Measurements from ENCODE around the gene NRCAM.

NRCAM gene

GRCh38 chr7:108142180-108142579 lies 314.1 kb downstream of the NRCAM start:
- in situ Hi-C loops (cut with MboI; ENCODE audit: low sequenced_read_pairs): no loop called here

- in situ Hi-C loops (cut with MboI; ENCODE audit: low sequenced_read_pairs): no loop called here
Observed at GRCh38 chr7:108140671-108141070, 315.6 kb downstream of the NRCAM start.

GRCh38 chr7:108138911-108139310 lies 317.3 kb downstream of the NRCAM start:
- in situ Hi-C loops (cut with MboI; ENCODE audit: low sequenced_read_pairs): no loop called here

- in situ Hi-C loops (cut with MboI; ENCODE audit: low sequenced_read_pairs): no loop called here
Observed at GRCh38 chr7:108137993-108138392, 318.2 kb downstream of the NRCAM start.

GRCh38 chr7:108137040-108137439 lies 319.2 kb downstream of the NRCAM start:
- in situ Hi-C loops (cut with MboI; ENCODE audit: low sequenced_read_pairs): no loop called here

- in situ Hi-C loops (cut with MboI; ENCODE audit: low sequenced_read_pairs): no loop called here
Observed at GRCh38 chr7:108136191-108136688, 320.0 kb downstream of the NRCAM start.

DNA sequence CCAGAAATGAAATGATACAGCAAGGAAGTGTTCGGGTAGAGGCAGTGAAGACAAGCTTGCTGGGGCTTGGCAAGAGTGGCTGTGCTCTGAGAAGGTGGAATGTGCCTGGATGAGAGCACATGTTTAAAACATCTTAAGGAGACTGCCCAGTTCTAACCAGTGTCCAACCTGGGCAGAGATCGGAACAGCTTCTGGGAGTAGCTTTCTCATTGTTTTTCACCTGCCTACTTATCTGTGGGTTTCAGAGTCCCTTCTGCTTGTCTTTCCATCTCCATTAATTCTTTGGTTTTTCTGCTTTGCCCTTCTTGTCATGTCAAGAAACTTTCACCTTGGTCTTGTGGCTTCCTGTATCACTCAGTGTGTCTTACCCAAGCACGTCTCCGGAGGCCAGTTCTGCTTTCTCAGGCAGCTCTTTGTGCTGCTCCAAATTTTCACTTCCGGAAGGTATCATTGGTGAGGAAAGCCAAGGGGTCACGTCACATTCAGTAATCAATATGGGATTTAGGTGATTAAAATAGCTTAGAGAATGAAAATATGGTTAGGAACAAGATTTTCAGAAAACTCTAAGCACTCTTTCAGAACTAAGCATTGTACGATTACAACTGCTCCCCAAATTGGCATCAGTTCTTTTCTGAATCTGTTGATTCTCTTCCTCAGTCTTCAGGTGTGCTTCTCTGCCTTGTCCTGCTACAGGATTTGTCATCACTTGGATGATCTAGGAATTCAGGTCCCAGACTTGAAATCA lies 320.6 kb downstream of the NRCAM start:
- in situ Hi-C loops (cut with MboI; ENCODE audit: low sequenced_read_pairs): no loop called here

DNA sequence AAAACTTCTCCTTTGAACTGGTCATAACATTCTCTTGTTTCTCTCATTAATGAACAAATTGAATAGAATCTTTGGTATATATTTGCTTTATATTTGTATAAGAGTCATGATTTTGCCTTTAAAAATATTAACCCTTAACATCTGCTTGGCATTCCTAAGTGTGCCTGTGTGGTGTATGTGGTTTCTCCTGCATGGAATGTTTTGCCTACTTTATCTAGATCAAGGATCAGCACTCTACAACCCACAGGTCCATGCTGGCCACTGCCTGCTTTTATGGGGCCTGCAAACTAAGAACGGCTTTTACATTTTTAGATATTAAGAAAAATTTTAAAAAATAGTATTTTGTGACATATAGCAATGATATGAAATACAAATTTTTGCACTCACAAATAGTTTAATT lies 321.8 kb downstream of the NRCAM start:
- in situ Hi-C loops (cut with MboI; ENCODE audit: low sequenced_read_pairs): no loop called here

- in situ Hi-C loops (cut with MboI; ENCODE audit: low sequenced_read_pairs): no loop called here
Observed at GRCh38 chr7:108132551-108133265, 323.5 kb downstream of the NRCAM start.

DNA sequence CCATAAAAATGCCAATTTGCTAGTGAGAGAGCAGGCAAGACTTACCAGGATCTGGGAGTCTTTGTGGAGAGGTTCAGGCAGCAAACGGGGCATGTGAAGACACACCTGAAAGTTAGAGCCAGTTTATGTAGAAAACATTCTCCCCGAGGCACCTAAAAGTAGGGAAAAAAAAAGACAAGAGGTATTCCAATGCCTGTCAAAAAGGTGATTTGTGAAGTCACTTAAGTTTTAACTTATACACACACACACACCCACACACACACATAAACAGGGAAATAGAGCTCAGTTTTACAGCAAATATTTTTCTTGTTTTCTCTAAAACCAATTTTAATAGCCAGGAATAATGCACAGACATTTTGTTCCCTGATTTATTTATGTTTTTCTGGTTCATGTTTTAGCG lies 326.0 kb downstream of the NRCAM start, which contains the start of gene LAMB4:
Gene LAMB4, minus strand, starts transcription at position 101 of the 400 bp plus-strand sequence. CDS start 7,197 bp downstream, outside the sequence.
- in situ Hi-C loops (cut with MboI; ENCODE audit: low sequenced_read_pairs): no loop called here

- in situ Hi-C loops (cut with MboI; ENCODE audit: low sequenced_read_pairs): no loop called here
Observed at GRCh38 chr7:108129018-108129965, 326.9 kb downstream of the NRCAM start.

DNA sequence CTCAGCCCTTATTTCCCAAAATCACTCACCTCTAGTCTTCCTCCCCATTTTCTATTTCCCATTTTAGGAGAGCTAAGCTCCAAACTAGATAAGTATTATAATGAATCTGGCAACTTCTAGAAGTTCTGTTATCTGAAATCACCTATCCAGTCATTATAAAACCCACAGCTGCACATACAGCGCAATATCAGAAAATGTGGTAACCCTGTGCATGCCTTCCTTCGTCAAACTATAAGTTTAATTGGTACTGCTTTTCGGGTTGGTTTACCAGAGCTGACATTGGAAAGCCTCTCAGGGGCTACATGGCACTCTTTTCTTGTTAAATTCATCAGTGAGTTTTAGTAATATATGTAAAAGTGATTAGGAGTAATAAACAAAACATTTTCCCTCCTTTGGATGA lies 327.7 kb downstream of the NRCAM start:
- in situ Hi-C loops (cut with MboI; ENCODE audit: low sequenced_read_pairs): no loop called here

GRCh38 chr7:108127461-108127860 lies 328.8 kb downstream of the NRCAM start:
- in situ Hi-C loops (cut with MboI; ENCODE audit: low sequenced_read_pairs): no loop called here

- in situ Hi-C loops (cut with MboI; ENCODE audit: low sequenced_read_pairs): no loop called here
Observed at GRCh38 chr7:108124820-108125219, 331.4 kb downstream of the NRCAM start.

DNA sequence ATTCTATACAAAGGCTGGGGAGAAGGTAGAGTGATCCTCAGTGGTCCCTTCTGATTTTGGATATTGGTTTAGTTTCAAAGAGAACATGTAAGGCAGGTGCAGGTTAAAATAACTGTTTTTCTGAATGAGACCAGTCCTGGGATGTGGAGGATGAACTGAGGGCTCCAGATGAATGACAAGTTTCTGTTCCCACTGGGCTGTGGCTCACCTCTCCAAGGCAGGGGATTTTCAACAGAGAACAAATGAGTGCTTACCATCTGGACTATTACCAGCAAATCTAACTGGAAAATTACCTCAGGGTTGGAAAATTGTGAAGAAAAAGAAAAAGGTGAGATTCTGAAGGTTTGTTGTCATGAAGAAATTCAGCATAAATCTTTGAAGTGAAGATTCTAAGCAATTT lies 334.1 kb downstream of the NRCAM start:
- in situ Hi-C loops (cut with MboI; ENCODE audit: low sequenced_read_pairs): no loop called here

- in situ Hi-C loops (cut with MboI; ENCODE audit: low sequenced_read_pairs): no loop called here
Observed at GRCh38 chr7:108120933-108121332, 335.3 kb downstream of the NRCAM start.

DNA sequence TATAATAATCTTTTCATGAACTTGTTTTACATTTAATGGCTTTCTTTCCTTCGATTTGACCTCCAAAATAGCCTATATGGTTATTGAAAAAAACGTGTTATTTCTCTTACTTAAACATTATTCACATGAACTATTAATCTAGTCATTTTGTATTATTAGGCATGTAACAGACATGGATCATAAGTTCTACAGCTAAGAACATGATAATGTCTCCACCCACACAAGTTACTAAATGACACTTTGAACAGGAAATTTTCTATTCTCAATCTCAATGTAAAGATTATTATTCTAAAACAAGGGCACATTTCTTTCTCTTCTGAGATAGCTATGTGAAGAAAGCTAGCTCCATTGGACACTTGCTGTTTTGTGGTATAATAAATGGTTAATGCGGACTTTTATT lies 336.0 kb downstream of the NRCAM start:
- in situ Hi-C loops (cut with MboI; ENCODE audit: low sequenced_read_pairs): no loop called here

- in situ Hi-C loops (cut with MboI; ENCODE audit: low sequenced_read_pairs): no loop called here
Observed at GRCh38 chr7:108118959-108119358, 337.3 kb downstream of the NRCAM start.

- in situ Hi-C loops (cut with MboI; ENCODE audit: low sequenced_read_pairs): no loop called here
Observed at GRCh38 chr7:108114117-108114841, 342.0 kb downstream of the NRCAM start.

- in situ Hi-C loops (cut with MboI; ENCODE audit: low sequenced_read_pairs): no loop called here
Observed at GRCh38 chr7:108112683-108113082, 343.6 kb downstream of the NRCAM start.

All from HL-60/S4 (cell line).